ENCODE results near the gene SEZ6L2. TPM values are rescaled to one million over a fixed set of nuclear protein-coding genes. Genes with fewer than 3 reads are reported as not detected.

The SEZ6L2 gene
- 1.8 and 2.6 TPM in 2 replicates for total RNA-seq
- polyA plus RNA-seq: 0.80 and 1.2 TPM in 2 replicates
- 2.3 and 4.0 TPM in 2 replicates for polyA plus RNA-seq (2012)
- polyA minus RNA-seq (ENCODE audit: low replicate concordance): 0.22 and 3.2 TPM in 2 replicates

- TF ChIP-seq EZH2 (IDR thresholded peaks at IDR 0.05; ENCODE audit: low read length, missing control alignments) (peak; percentile 40), CTCF (conservative IDR thresholded peaks at IDR 0.05 in 1 of 2, IDR thresholded peaks at IDR 0.05 in 1 of 2; ENCODE audit: low read depth in 1 of 2, low read length in 2 of 2) (peak; percentile 37 to 38)
- peak within 1 kb of the TSS; percentile 62 for H3K27ac ChIP-seq (ENCODE audit: insufficient read depth, low read length)
- no peaks in the 10 kb centered on the region for H3K79me2 ChIP-seq (ENCODE audit: control insufficient read depth, insufficient read depth, low read length)
- H3K4me2 ChIP-seq (ENCODE audit: extremely low read depth, insufficient read depth, low read length): peak within 1 kb of the TSS; percentile 79
- H3K36me3 ChIP-seq (ENCODE audit: control insufficient read depth, insufficient read depth, low read length): no peaks in the 10 kb centered on the region
- peak within 1 kb of the TSS; percentile 58 for H3K9ac ChIP-seq (ENCODE audit: insufficient read depth, low read length)
- peak within 1 kb of the TSS; percentile 76 for H2AFZ ChIP-seq (ENCODE audit: low read length)
- no peaks in the 10 kb centered on the region for H3K9me3 ChIP-seq (ENCODE audit: control insufficient read depth, insufficient read depth, low read depth, low read length)
- no peaks in the 10 kb centered on the region for H3K4me1 ChIP-seq (ENCODE audit: control insufficient read depth, extremely low read depth, insufficient read depth, low read length)
- H4K20me1 ChIP-seq (ENCODE audit: control insufficient read depth, extremely low read depth, insufficient read depth, low read length): peaks cover under 1% of the 10 kb centered on the region
- H3K27me3 ChIP-seq (ENCODE audit: control insufficient read depth, insufficient read depth, low read length): peaks cover 10% of the 10 kb centered on the region
- DNase-seq (ENCODE audit: low read depth in 2 of 2): peak; percentile 81 to 93
- H3K4me3 ChIP-seq (replicated peaks in 1 of 4; ENCODE audit: control extremely low read depth in 1 of 4, insufficient read depth in 1 of 4, low read depth in 3 of 4, low read length in 4 of 4): peak within 1 kb of the TSS; percentile 42 to 73 (median 56)
Measured at GRCh38 chr16:29899516-29900101, at the start of gene SEZ6L2. Gene SEZ6L2 (minus strand): TSS chr16:29899550. CDS start chr16:29899019, 531 bp downstream.

GRCh38 chr16:29947897-29948296 lies 48.5 kb upstream of the SEZ6L2 start:
- H3K4me3 ChIP-seq (replicated peaks in 1 of 4; ENCODE audit: control extremely low read depth in 1 of 4, insufficient read depth in 1 of 4, low read depth in 3 of 4, low read length in 4 of 4): no peak overlapping the region
- no peak overlapping the region for H3K4me2 ChIP-seq (ENCODE audit: extremely low read depth, insufficient read depth, low read length)
- TF ChIP-seq CTCF (conservative IDR thresholded peaks at IDR 0.05 in 1 of 2, IDR thresholded peaks at IDR 0.05 in 1 of 2; ENCODE audit: low read depth in 1 of 2, low read length in 2 of 2) (no peak), EZH2 (IDR thresholded peaks at IDR 0.05; ENCODE audit: low read length, missing control alignments) (no peak)
- H3K36me3 ChIP-seq (ENCODE audit: control insufficient read depth, insufficient read depth, low read length): no peaks in the 10 kb centered on the region
- H3K27me3 ChIP-seq (ENCODE audit: control insufficient read depth, insufficient read depth, low read length): no peaks in the 10 kb centered on the region
- H3K27ac ChIP-seq (ENCODE audit: insufficient read depth, low read length): no peak overlapping the region
- no peaks in the 10 kb centered on the region for H4K20me1 ChIP-seq (ENCODE audit: control insufficient read depth, extremely low read depth, insufficient read depth, low read length)
- no peaks in the 10 kb centered on the region for H3K9me3 ChIP-seq (ENCODE audit: control insufficient read depth, insufficient read depth, low read depth, low read length)
- no peak for DNase-seq (ENCODE audit: low read depth in 2 of 2)
- H3K79me2 ChIP-seq (ENCODE audit: control insufficient read depth, insufficient read depth, low read length): no peaks in the 10 kb centered on the region
- no peak overlapping the region for H2AFZ ChIP-seq (ENCODE audit: low read length)
- no peak overlapping the region for H3K9ac ChIP-seq (ENCODE audit: insufficient read depth, low read length)
- H3K4me1 ChIP-seq (ENCODE audit: control insufficient read depth, extremely low read depth, insufficient read depth, low read length): peaks cover 7% of the 10 kb centered on the region

GRCh38 chr16:29943846-29944799 lies 44.8 kb upstream of the SEZ6L2 start:
- H3K36me3 ChIP-seq (ENCODE audit: control insufficient read depth, insufficient read depth, low read length): no peaks in the 10 kb centered on the region
- no peaks in the 10 kb centered on the region for H4K20me1 ChIP-seq (ENCODE audit: control insufficient read depth, extremely low read depth, insufficient read depth, low read length)
- H3K4me1 ChIP-seq (ENCODE audit: control insufficient read depth, extremely low read depth, insufficient read depth, low read length): peaks cover 7% of the 10 kb centered on the region
- H3K4me2 ChIP-seq (ENCODE audit: extremely low read depth, insufficient read depth, low read length): peak overlapping the region; percentile 74
- H3K27ac ChIP-seq (ENCODE audit: insufficient read depth, low read length): peak overlapping the region; percentile 88
- no peaks in the 10 kb centered on the region for H3K9me3 ChIP-seq (ENCODE audit: control insufficient read depth, insufficient read depth, low read depth, low read length)
- H3K9ac ChIP-seq (ENCODE audit: insufficient read depth, low read length): peak overlapping the region; percentile 36
- no peaks in the 10 kb centered on the region for H3K79me2 ChIP-seq (ENCODE audit: control insufficient read depth, insufficient read depth, low read length)
- H3K4me3 ChIP-seq (replicated peaks in 1 of 4; ENCODE audit: control extremely low read depth in 1 of 4, insufficient read depth in 1 of 4, low read depth in 3 of 4, low read length in 4 of 4): peak overlapping the region in 1 of 4 experiments; percentile 31
- H3K27me3 ChIP-seq (ENCODE audit: control insufficient read depth, insufficient read depth, low read length): no peaks in the 10 kb centered on the region
- H2AFZ ChIP-seq (ENCODE audit: low read length): peak overlapping the region; percentile 56
- peak; percentile 98 to 99 for DNase-seq (ENCODE audit: low read depth in 2 of 2)
- TF ChIP-seq EZH2 (IDR thresholded peaks at IDR 0.05; ENCODE audit: low read length, missing control alignments) (no peak), CTCF (conservative IDR thresholded peaks at IDR 0.05 in 1 of 2, IDR thresholded peaks at IDR 0.05 in 1 of 2; ENCODE audit: low read depth in 1 of 2, low read length in 2 of 2) (peak; percentile 36)
